Mesothelial cell of epicardium (in vitro differentiated cells): ENCODE results near the gene PROK2. TPM values are rescaled to one million over a fixed set of nuclear protein-coding genes. Genes with fewer than 3 reads are reported as not detected.

Experiments used
- DNase-seq, 2 experiments: peaks; one replicate each; pipeline ENCODE4 v3.0.0; 2021; ENCODE audit warnings: low spot score in 2 of 2; ENCODE audit not compliant: unreplicated experiment in 2 of 2
- H3K27ac Mint-ChIP-seq: 2 replicates; pipeline ENCODE4 v1.8.0; 2021; ENCODE audit warnings: mixed read lengths
- H3K27me3 Mint-ChIP-seq: 2 replicates; pipeline ENCODE4 v1.8.0; 2021; ENCODE audit warnings: low read depth, mixed read lengths
- H3K36me3 Mint-ChIP-seq: 2 replicates; pipeline ENCODE4 v1.8.0; 2021; ENCODE audit warnings: mixed read lengths
- H3K4me1 Mint-ChIP-seq: 2 replicates; pipeline ENCODE4 v1.8.0; 2021; ENCODE audit warnings: mixed read lengths
- H3K4me3 Mint-ChIP-seq: 2 replicates; pipeline ENCODE4 v1.8.0; 2021; ENCODE audit warnings: mild to moderate bottlenecking, moderate library complexity, mixed read lengths
- H3K9me3 Mint-ChIP-seq: 2 replicates; pipeline ENCODE4 v1.8.0; 2021; ENCODE audit warnings: mixed read lengths
- total RNA-seq: library from RNA; stranded (reverse); gene quantifications from 3 replicates; pipeline ENCODE4 v1.2.1, GENCODE V29; 2021
- TF ChIP-seq, protein P1 (sequence below): fragments of 200-600 bp; sonication (generic); IDR thresholded peaks from one replicate; pipeline ENCODE4 v1.5.0; 2021; ENCODE audit warnings: antibody characterized with exemption; ENCODE audit not compliant: unreplicated experiment

The PROK2 gene
- total RNA-seq, 1 donor from 2014 or later, result not detected

DNA sequence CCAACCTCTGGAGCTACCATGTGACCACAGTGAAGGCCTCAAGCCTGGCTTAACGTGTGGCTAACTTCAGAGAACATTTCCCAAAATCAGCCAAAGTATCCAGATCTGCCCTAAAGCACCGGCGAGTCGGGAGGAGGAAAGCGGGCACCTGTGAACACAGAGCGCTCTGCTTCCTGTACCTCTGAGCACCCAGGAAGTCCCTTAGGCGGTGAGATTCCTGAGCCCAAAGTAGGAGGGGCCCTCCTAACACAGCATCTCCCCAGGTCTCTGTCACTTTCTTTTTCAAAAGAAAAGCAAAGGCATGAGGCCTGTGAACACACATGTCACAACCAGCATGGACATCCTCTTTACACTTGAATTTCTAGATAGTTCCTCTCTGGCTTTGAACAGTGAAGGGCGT lies 58.8 kb downstream of the PROK2 start:
- H3K9me3 Mint-ChIP-seq, result no peaks in the 10 kb centered on the region
- H3K27ac Mint-ChIP-seq, result no peak overlapping the region
- H3K4me3 Mint-ChIP-seq, result peak overlapping the region; percentile 69
- H3K36me3 Mint-ChIP-seq, result no peaks in the 10 kb centered on the region
- TF ChIP-seq, protein P1, sequence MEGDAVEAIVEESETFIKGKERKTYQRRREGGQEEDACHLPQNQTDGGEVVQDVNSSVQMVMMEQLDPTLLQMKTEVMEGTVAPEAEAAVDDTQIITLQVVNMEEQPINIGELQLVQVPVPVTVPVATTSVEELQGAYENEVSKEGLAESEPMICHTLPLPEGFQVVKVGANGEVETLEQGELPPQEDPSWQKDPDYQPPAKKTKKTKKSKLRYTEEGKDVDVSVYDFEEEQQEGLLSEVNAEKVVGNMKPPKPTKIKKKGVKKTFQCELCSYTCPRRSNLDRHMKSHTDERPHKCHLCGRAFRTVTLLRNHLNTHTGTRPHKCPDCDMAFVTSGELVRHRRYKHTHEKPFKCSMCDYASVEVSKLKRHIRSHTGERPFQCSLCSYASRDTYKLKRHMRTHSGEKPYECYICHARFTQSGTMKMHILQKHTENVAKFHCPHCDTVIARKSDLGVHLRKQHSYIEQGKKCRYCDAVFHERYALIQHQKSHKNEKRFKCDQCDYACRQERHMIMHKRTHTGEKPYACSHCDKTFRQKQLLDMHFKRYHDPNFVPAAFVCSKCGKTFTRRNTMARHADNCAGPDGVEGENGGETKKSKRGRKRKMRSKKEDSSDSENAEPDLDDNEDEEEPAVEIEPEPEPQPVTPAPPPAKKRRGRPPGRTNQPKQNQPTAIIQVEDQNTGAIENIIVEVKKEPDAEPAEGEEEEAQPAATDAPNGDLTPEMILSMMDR, result no peak
- no peak for DNase-seq
- peaks cover 47% of the 10 kb centered on the region for H3K27me3 Mint-ChIP-seq
- peaks cover 13% of the 10 kb centered on the region for H3K4me1 Mint-ChIP-seq

DNA sequence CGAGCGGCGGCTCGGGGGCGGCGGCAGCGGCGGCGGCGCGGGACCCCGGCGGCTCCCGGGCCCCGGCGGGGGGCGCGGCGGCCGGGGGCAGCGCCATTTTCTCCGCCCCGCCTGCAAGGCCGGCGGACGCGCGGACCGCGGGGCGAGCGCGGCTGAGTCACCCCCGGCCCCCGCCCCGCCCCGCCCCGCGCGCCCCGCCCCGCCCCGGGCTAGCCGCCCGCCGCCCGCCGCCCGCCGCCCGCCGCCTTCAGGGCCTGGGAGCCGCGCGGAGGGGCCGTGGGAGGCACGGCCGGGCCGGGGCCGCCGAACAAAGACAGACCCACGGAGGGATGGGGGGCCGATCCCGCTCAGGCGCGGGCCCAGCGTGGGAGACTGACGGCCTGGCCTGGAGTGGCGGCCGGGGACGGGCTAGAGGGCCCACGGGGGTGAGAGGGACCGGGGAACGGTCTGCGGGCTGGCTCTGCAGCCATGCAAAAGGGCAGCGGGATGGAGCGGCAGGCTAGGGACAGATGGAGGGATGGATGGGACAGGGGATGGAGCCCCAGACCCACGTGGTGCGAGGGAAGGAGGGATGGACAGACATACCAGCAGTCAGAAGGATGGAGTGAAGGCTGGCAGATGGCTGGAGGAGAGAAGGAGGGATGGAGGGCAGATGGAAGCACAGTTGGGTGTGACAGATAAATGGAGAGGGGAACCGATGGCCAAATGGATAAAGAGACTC lies 59.5 kb downstream of the PROK2 start, which contains the start of gene EIF4E3:
EIF4E3 (minus strand) TSS at position 132 of the 721 bp plus-strand sequence; CDS start at position 97, 35 bp downstream.
- H3K4me1 Mint-ChIP-seq, result peaks cover 13% of the 10 kb centered on the region
- H3K9me3 Mint-ChIP-seq, result no peaks in the 10 kb centered on the region
- peak in 1 of 2 experiments; percentile 44 for DNase-seq
- H3K4me3 Mint-ChIP-seq, result peak within 1 kb of the TSS; percentile 77
- peaks cover 3% of the 10 kb centered on the region for H3K36me3 Mint-ChIP-seq
- TF ChIP-seq, protein P1, result no peak
- H3K27ac Mint-ChIP-seq, result peak within 1 kb of the TSS; percentile 21
- H3K27me3 Mint-ChIP-seq, result peaks cover 52% of the 10 kb centered on the region

DNA sequence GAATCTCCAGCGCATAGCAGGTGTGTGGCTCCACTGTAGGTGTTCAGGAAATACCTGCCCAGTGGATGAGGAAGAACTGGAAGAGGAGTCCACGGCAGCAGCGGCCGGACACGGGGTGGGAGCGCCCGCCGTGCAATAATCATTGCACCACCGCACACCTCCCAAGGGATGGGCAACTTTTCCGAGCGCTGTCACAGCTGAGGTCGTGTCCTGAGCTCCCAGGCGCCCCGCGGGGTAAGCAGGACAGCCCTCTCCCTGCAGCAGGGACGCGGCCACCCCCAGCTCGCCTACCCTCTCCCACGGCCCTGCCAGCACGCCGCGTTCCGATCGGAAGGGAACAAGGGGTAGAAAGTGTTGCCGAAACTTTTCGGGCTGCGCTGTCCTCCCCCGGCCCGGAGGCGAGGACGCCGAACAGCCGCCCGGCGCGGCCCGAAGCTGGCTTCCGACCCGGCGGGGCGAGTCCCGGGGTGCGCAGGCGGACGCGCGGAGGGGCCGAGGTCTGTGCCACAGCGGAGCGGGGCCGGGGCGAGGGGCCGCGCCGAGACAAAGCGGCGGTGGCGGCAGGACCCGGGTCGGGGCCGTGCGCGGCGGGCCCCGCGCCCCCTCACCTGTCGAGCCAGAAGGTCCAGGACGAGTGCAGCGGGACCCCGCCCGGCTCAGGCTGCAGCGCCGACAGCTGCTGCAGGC lies 60.2 kb downstream of the PROK2 start:
- TF ChIP-seq, protein P1, result no peak
- H3K4me3 Mint-ChIP-seq, result peak overlapping the region; percentile 77
- H3K27ac Mint-ChIP-seq, result peak overlapping the region; percentile 21
- H3K9me3 Mint-ChIP-seq, result no peaks in the 10 kb centered on the region
- peaks cover 52% of the 10 kb centered on the region for H3K27me3 Mint-ChIP-seq
- H3K36me3 Mint-ChIP-seq, result peaks cover 3% of the 10 kb centered on the region
- H3K4me1 Mint-ChIP-seq, result peaks cover 10% of the 10 kb centered on the region
- peak; percentile 25 to 43 for DNase-seq

DNA sequence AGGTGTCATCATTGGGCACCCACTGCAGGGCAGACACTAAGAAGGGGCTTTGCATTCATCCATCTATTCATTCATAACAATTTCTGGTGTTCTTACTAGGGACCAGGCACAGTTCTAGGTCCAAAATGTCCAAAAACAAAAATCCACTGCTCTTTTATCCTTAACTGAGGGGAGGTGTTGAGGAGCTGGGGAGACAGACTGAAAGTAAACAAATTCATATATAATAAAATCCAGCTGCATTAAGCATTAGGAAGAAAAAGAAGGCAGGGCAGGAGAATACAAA lies 60.8 kb downstream of the PROK2 start:
- TF ChIP-seq, protein P1, result no peak
- no peaks in the 10 kb centered on the region for H3K9me3 Mint-ChIP-seq
- peaks cover 52% of the 10 kb centered on the region for H3K27me3 Mint-ChIP-seq
- H3K27ac Mint-ChIP-seq, result no peak overlapping the region
- peaks cover 10% of the 10 kb centered on the region for H3K4me1 Mint-ChIP-seq
- DNase-seq, result no peak
- peaks cover 3% of the 10 kb centered on the region for H3K36me3 Mint-ChIP-seq
- H3K4me3 Mint-ChIP-seq, result peak overlapping the region; percentile 77

DNA sequence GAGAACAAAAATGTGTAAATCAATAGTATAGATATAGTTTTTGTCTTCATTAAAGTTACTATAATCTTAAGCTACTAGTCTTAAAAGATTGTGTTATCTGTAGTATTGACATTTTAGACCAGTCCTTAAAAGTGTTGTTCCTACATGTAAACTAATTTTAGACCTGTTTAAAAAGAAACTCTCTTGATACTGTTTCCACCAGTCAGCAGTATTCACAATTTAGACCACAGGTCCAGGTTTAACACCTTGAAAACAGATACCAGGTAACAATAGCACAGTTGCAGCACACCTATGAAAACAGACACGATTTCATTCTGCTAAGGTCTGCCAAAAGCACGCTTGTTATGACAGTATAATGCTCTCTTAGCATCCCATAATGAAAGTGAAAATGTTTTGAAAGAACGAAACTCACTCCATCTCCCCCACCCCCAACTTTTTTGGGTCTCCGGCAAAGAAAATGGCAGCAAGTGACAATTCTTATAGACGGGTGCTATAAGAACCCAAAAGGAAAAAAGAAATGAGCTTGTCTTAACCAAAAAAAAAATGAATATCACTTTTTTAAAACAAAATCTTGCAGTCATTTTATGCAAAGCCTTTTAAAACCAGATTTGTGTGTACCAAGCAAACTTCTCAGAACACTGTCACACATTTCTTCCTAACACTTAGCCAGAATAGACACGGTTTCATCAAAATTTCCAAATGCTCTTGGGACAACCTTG lies 61.3 kb downstream of the PROK2 start:
- Mint-ChIP-seq H3K27ac (no peak overlapping the region), H3K4me3 (peak overlapping the region; percentile 77), H3K9me3 (no peaks in the 10 kb centered on the region), H3K27me3 (peaks cover 52% of the 10 kb centered on the region), H3K4me1 (peaks cover 10% of the 10 kb centered on the region), H3K36me3 (peaks cover 3% of the 10 kb centered on the region)
- TF ChIP-seq, protein P1, result no peak
- DNase-seq, result no peak
